ENCODE results near the gene BRPF3. TPM values are rescaled to one million over a fixed set of nuclear protein-coding genes. Genes with fewer than 3 reads are reported as not detected.
"Not testable (repeated sequence)": the region's sequence is repeated elsewhere in the genome, so short reads cannot be mapped to it uniquely, and the experiment has no call there.

BRPF3 gene
- total and polyA plus RNA-seq, 8 donors = 7.0 to 343 (median 21.1) TPM

GRCh38 chr6:36210886-36211595, 14.5 kb downstream of the BRPF3 start:
- Histone ChIP-seq H3K4me3 (no peak overlapping the region), H3K4me1 (no peaks in the 10 kb centered on the region), H3K27me3 (no peaks in the 10 kb centered on the region), H3K36me3 (peaks cover 61 to 100% (median 100%) of the 10 kb centered on the region in 4 donors), H3K9me3 (no peaks in the 10 kb centered on the region), H3K27ac (no peak overlapping the region)
- 91 to 95% (median 95%) methylated on average over 16 to 18 of the region's 18 CpGs for WGBS, 5 donors
- intact Hi-C loops (cut with DNase I; ENCODE audit: low total_unique reads) = no loop called here
- TF ChIP-seq POLR2A (IDR thresholded peaks at IDR 0.05) (no peak), EP300 (IDR thresholded peaks at IDR 0.05) (no peak), POLR2AphosphoS5 (IDR thresholded peaks at IDR 0.05) (no peak), CTCF (IDR thresholded peaks at IDR 0.05) (no peak)
- DNase-seq = no peak

GRCh38 chr6:36216559-36216958, 20.0 kb downstream of the BRPF3 start:
- Histone ChIP-seq H3K4me1 (peaks cover 0 to 19% (median 3%) of the 10 kb centered on the region in 4 donors), H3K36me3 (peaks cover 36 to 100% (median 93%) of the 10 kb centered on the region in 4 donors), H3K27ac (no peak overlapping the region), H3K27me3 (no peaks in the 10 kb centered on the region), H3K9me3 (no peaks in the 10 kb centered on the region), H3K4me3 (no peak overlapping the region)
- no peak for DNase-seq
- intact Hi-C loops (cut with DNase I; ENCODE audit: low total_unique reads) = no loop called here
- 64 to 87% (median 84%) methylated on average over 2 of the region's 2 CpGs for WGBS, 5 donors
- TF ChIP-seq POLR2A (IDR thresholded peaks at IDR 0.05) = no peak
- TF ChIP-seq EP300 (IDR thresholded peaks at IDR 0.05) = no peak
- no peak for TF ChIP-seq CTCF (IDR thresholded peaks at IDR 0.05)
- TF ChIP-seq POLR2AphosphoS5 (IDR thresholded peaks at IDR 0.05) = no peak

- WGBS, 5 donors = 76 to 88% (median 85%) methylated on average over 3 of the region's 3 CpGs
- no peak overlapping the region for H3K27ac ChIP-seq
- no peaks in the 10 kb centered on the region for H3K27me3 ChIP-seq
- DNase-seq = no peak
- intact Hi-C loops (cut with DNase I; ENCODE audit: low total_unique reads) = no loop called here
- peaks cover 34 to 100% (median 93%) of the 10 kb centered on the region in 4 donors for H3K36me3 ChIP-seq
- H3K4me3 ChIP-seq = no peak overlapping the region
- peaks cover 0 to 19% (median 3%) of the 10 kb centered on the region in 4 donors for H3K4me1 ChIP-seq
- no peak for TF ChIP-seq POLR2A (IDR thresholded peaks at IDR 0.05)
- TF ChIP-seq EP300 (IDR thresholded peaks at IDR 0.05) = no peak
- no peak for TF ChIP-seq CTCF (IDR thresholded peaks at IDR 0.05)
- TF ChIP-seq POLR2AphosphoS5 (IDR thresholded peaks at IDR 0.05) = no peak
- no peaks in the 10 kb centered on the region for H3K9me3 ChIP-seq
These were observed 20.6 kb downstream of the BRPF3 start for GRCh38 chr6:36217188-36217587.

- TF ChIP-seq POLR2A (IDR thresholded peaks at IDR 0.05) (no peak), CTCF (IDR thresholded peaks at IDR 0.05) (no peak), EP300 (IDR thresholded peaks at IDR 0.05) (no peak), POLR2AphosphoS5 (IDR thresholded peaks at IDR 0.05) (no peak)
These were observed 21.4 kb downstream of the BRPF3 start for GRCh38 chr6:36217946-36218345.

GRCh38 chr6:36218516-36218915, 22.0 kb downstream of the BRPF3 start:
- H3K27me3 ChIP-seq; H3K9me3 ChIP-seq; H3K4me3 ChIP-seq; intact Hi-C loops (cut with DNase I; ENCODE audit: low total_unique reads); DNase-seq: not testable (repeated sequence)
- Histone ChIP-seq H3K36me3 (peaks cover 37 to 100% (median 93%) of the 10 kb centered on the region in 4 donors), H3K27ac (peak overlapping the region in 2 of 5 donors; percentile 5 to 42), H3K4me1 (peaks cover 0 to 19% (median 7%) of the 10 kb centered on the region in 4 donors)
- WGBS, 5 donors = 94 to 97% (median 95%) methylated on average over 9 of the region's 9 CpGs

More at GRCh38 chr6:36217946-36218345, 21.4 kb downstream of the BRPF3 start:
- intact Hi-C loops (cut with DNase I; ENCODE audit: low total_unique reads) = no loop called here
- Histone ChIP-seq H3K27me3 (no peaks in the 10 kb centered on the region), H3K9me3 (no peaks in the 10 kb centered on the region), H3K4me3 (no peak overlapping the region), H3K27ac (no peak overlapping the region), H3K4me1 (peaks cover 0 to 19% (median 5%) of the 10 kb centered on the region in 4 donors), H3K36me3 (peaks cover 41 to 100% (median 93%) of the 10 kb centered on the region in 4 donors)
- no peak for DNase-seq
- 93 to 100% (median 100%) methylated on average over 1 of the region's 1 CpG for WGBS, 5 donors
